CD4-positive, alpha-beta T cell (primary cell): ENCODE results near the gene NEB. TPM values are rescaled to one million over a fixed set of nuclear protein-coding genes. Genes with fewer than 3 reads are reported as not detected.

Experiments
- ATAC-seq: fragments of 200-7000 bp; cut with Tn5 transposase; one replicate; pipeline ENCODE4 v1.10.0; 2022; ENCODE audit warnings: mild to moderate bottlenecking; ENCODE audit not compliant: poor library complexity
- CTCF ChIA-PET: fragments of 350-600 bp; sonication (Branson Sonifier 250); formaldehyde crosslinking; loops from one replicate; lab custom pipeline; 2021; ENCODE audit warnings: antibody characterized with exemption, inconsistent platforms; lab: Charles Lee
- POLR2A ChIA-PET: fragments of 350-600 bp; sonication (Branson Sonifier 250); formaldehyde crosslinking; loops from one replicate; lab custom pipeline; 2021; ENCODE audit warnings: antibody characterized with exemption, inconsistent platforms; lab: Charles Lee
- DNase-seq, 14 experiments: peaks; one replicate each; pipeline ENCODE4 v3.0.0-alpha.2; 2013 to 2020; ENCODE audit warnings: mixed read lengths in 2 of 14
- H3K27ac ChIP-seq, 2 donors: one replicate each; pipeline versions ENCODE4 v1.5.1 to v1.7.0; 2013; ENCODE audit warnings: low read length in 2 of 2, low read depth in 1 of 2, mild to moderate bottlenecking in 1 of 2
- H3K27me3 ChIP-seq, 2 experiments: 1 replicate in 1 of 2; 2 replicates in 1 of 2; pipeline versions ENCODE4 v1.6.1 to v1.7.0; 2013; ENCODE audit warnings: low read length in 2 of 2, control low read depth in 1 of 2, mild to moderate bottlenecking in 1 of 2, moderate library complexity in 1 of 2; ENCODE audit not compliant: insufficient read depth in 2 of 2, control insufficient read depth in 1 of 2
- H3K36me3 ChIP-seq: one replicate; pipeline ENCODE4 v1.6.1; 2013; ENCODE audit warnings: low read length, control low read depth; ENCODE audit not compliant: insufficient read depth
- H3K4me1 ChIP-seq: one replicate; pipeline ENCODE4 v1.6.1; 2013; ENCODE audit warnings: low read length, control low read depth; ENCODE audit not compliant: insufficient read depth
- H3K4me3 ChIP-seq: one replicate; pipeline ENCODE4 v1.5.1; 2013; ENCODE audit warnings: mild to moderate bottlenecking, low read length, moderate library complexity
- H3K9me3 ChIP-seq, 2 experiments: 1 replicate in 1 of 2; 2 replicates in 1 of 2; pipeline versions ENCODE4 v1.6.1 to v1.7.0; 2013; ENCODE audit warnings: low read length in 2 of 2, mild to moderate bottlenecking in 2 of 2, control low read depth in 1 of 2, moderate library complexity in 1 of 2; ENCODE audit not compliant: control insufficient read depth in 1 of 2, insufficient read depth in 1 of 2
- H3K27ac Mint-ChIP-seq: one replicate; pipeline ENCODE4 v1.8.0; 2020; ENCODE audit warnings: mixed read lengths
- H3K27me3 Mint-ChIP-seq: one replicate; pipeline ENCODE4 v1.8.0; 2021; ENCODE audit warnings: mixed read lengths
- H3K36me3 Mint-ChIP-seq: one replicate; pipeline ENCODE4 v1.8.0; 2021; ENCODE audit warnings: low read depth, mixed read lengths
- H3K4me1 Mint-ChIP-seq: one replicate; pipeline ENCODE4 v1.8.0; 2021; ENCODE audit warnings: low read depth, mixed read lengths
- H3K4me3 Mint-ChIP-seq: one replicate; pipeline ENCODE4 v1.8.0; 2020; ENCODE audit warnings: mild to moderate bottlenecking, mixed read lengths
- H3K9me3 Mint-ChIP-seq: one replicate; pipeline ENCODE4 v1.8.0; 2020; ENCODE audit warnings: mixed read lengths
- CTCF ChIP-seq: fragments of 200-600 bp; IDR thresholded peaks from one replicate; pipeline ENCODE4 v1.8.0; 2022; ENCODE audit warnings: antibody characterized with exemption, mild to moderate bottlenecking
- intact Hi-C, 2 experiments: fragments of 100-400 bp; cut with DNase I in 1 of 2; cut with micrococcal nuclease in 1 of 2; formaldehyde crosslinking; loops; one replicate each; pipeline versions ENCODE4 v1.15.1 to v1.9.0; 2023 to 2025; cut with DNase I, micrococcal nuclease
- total RNA-seq, 174 experiments: library from RNA in 2 of 174; stranded (reverse) in 2 of 174; gene quantifications; one replicate each; pipeline ENCODE4 v1.2.3 and lab custom pipeline; 2021 to 2026

Gene NEB
- total RNA-seq, 2 experiments from 2014 or later = 1.2 to 1.8 TPM

GRCh38 chr2:151729837-151730236 lies 4.4 kb downstream of the NEB start:
- no peaks in the 10 kb centered on the region for H3K36me3 ChIP-seq
- no peak for TF ChIP-seq CTCF
- H3K4me1 Mint-ChIP-seq = no peaks in the 10 kb centered on the region
- no peaks in the 10 kb centered on the region for H3K27me3 ChIP-seq
- H3K4me1 ChIP-seq = no peaks in the 10 kb centered on the region
- no peak for DNase-seq
- no peak overlapping the region for H3K27ac Mint-ChIP-seq
- H3K9me3 ChIP-seq = no peaks in the 10 kb centered on the region
- H3K27me3 Mint-ChIP-seq = peaks cover 4% of the 10 kb centered on the region
- ChIA-PET CTCF (no interaction called here), POLR2A (no interaction called here)
- intact Hi-C loops = no loop called here
- no peak for ATAC-seq
- H3K36me3 Mint-ChIP-seq = no peaks in the 10 kb centered on the region
- H3K27ac ChIP-seq = no peak overlapping the region
- no peaks in the 10 kb centered on the region for H3K9me3 Mint-ChIP-seq
- H3K4me3 Mint-ChIP-seq = no peak overlapping the region
- no peak overlapping the region for H3K4me3 ChIP-seq

GRCh38 chr2:151729415-151729811 lies 4.9 kb downstream of the NEB start:
- ATAC-seq (no peak), DNase-seq (no peak)
- ChIA-PET POLR2A (no interaction called here), CTCF (no interaction called here)
- no peaks in the 10 kb centered on the region for H3K36me3 ChIP-seq
- no peaks in the 10 kb centered on the region for H3K36me3 Mint-ChIP-seq
- intact Hi-C loops = no loop called here
- no peaks in the 10 kb centered on the region for H3K9me3 ChIP-seq
- H3K9me3 Mint-ChIP-seq = no peaks in the 10 kb centered on the region
- H3K4me1 Mint-ChIP-seq = no peaks in the 10 kb centered on the region
- H3K27ac Mint-ChIP-seq = no peak overlapping the region
- H3K27me3 Mint-ChIP-seq = peaks cover 4% of the 10 kb centered on the region
- no peaks in the 10 kb centered on the region for H3K4me1 ChIP-seq
- no peak overlapping the region for H3K27ac ChIP-seq
- no peaks in the 10 kb centered on the region for H3K27me3 ChIP-seq
- H3K4me3 ChIP-seq = no peak overlapping the region
- no peak for TF ChIP-seq CTCF
- H3K4me3 Mint-ChIP-seq = no peak overlapping the region

GRCh38 chr2:151728804-151729414 lies 5.4 kb downstream of the NEB start:
- ChIA-PET CTCF (no interaction called here), POLR2A (no interaction called here)
- H3K27ac ChIP-seq = no peak overlapping the region
- intact Hi-C loops = no loop called here
- Mint-ChIP-seq H3K4me1 (no peaks in the 10 kb centered on the region), H3K27ac (no peak overlapping the region), H3K4me3 (no peak overlapping the region), H3K36me3 (no peaks in the 10 kb centered on the region), H3K9me3 (no peaks in the 10 kb centered on the region), H3K27me3 (peaks cover 4% of the 10 kb centered on the region)
- no peaks in the 10 kb centered on the region for H3K36me3 ChIP-seq
- H3K9me3 ChIP-seq = no peaks in the 10 kb centered on the region
- H3K27me3 ChIP-seq = no peaks in the 10 kb centered on the region
- ATAC-seq (no peak), DNase-seq (no peak)
- no peaks in the 10 kb centered on the region for H3K4me1 ChIP-seq
- no peak overlapping the region for H3K4me3 ChIP-seq
- TF ChIP-seq CTCF = no peak
